Type B pancreatic cell (in vitro differentiated cells): ENCODE data around the gene MPPED1. TPM values are rescaled to one million over a fixed set of nuclear protein-coding genes. Genes with fewer than 3 reads are reported as not detected.

Experiments used
- DNase-seq: peaks from one replicate; pipeline ENCODE4 v3.0.0; 2021; ENCODE audit warnings: mixed read lengths; ENCODE audit not compliant: unreplicated experiment; ENCODE audit errors: extremely low spot score
- H3K27ac Mint-ChIP-seq: 2 replicates; pipeline ENCODE4 v1.8.0; 2021; ENCODE audit warnings: mild to moderate bottlenecking, mixed read lengths
- H3K27me3 Mint-ChIP-seq: 2 replicates; pipeline ENCODE4 v1.8.0; 2021; ENCODE audit warnings: mixed read lengths
- H3K36me3 Mint-ChIP-seq: 2 replicates; pipeline ENCODE4 v1.8.0; 2021; ENCODE audit warnings: mixed read lengths
- H3K4me1 Mint-ChIP-seq: one replicate; pipeline ENCODE4 v1.8.0; 2021; ENCODE audit warnings: mixed read lengths; ENCODE audit not compliant: unreplicated experiment
- H3K4me3 Mint-ChIP-seq: 2 replicates; pipeline ENCODE4 v1.8.0; 2021; ENCODE audit warnings: mild to moderate bottlenecking, mixed read lengths
- H3K9me3 Mint-ChIP-seq: 2 replicates; pipeline ENCODE4 v1.8.0; 2021; ENCODE audit warnings: mixed read lengths
- CTCF ChIP-seq: fragments of 200-600 bp; sonication (generic); conservative IDR thresholded peaks from 2 replicates; pipeline ENCODE4 v1.5.0; 2021; ENCODE audit warnings: antibody characterized with exemption, mild to moderate bottlenecking
- total RNA-seq: library from RNA; stranded (reverse); gene quantifications from 2 replicates; pipeline ENCODE4 v1.2.1, GENCODE V29; 2021; ENCODE audit warnings: low replicate concordance

Gene MPPED1
- total RNA-seq, 1 donor from 2014 or later: 1.2 TPM

GRCh38 chr22:43501878-43502277, 90.1 kb downstream of the MPPED1 start:
- Mint-ChIP-seq H3K9me3 (peaks cover 3% of the 10 kb centered on the region), H3K4me3 (no peak overlapping the region), H3K27ac (no peak overlapping the region), H3K4me1 (no peaks in the 10 kb centered on the region), H3K27me3 (no peaks in the 10 kb centered on the region), H3K36me3 (no peaks in the 10 kb centered on the region)
- no peak for TF ChIP-seq CTCF
- DNase-seq: no peak

GRCh38 chr22:43502306-43502874, 90.6 kb downstream of the MPPED1 start:
- Mint-ChIP-seq H3K36me3 (no peaks in the 10 kb centered on the region), H3K27me3 (no peaks in the 10 kb centered on the region), H3K4me1 (no peaks in the 10 kb centered on the region), H3K4me3 (no peak overlapping the region), H3K9me3 (no peaks in the 10 kb centered on the region), H3K27ac (no peak overlapping the region)
- no peak for TF ChIP-seq CTCF
- no peak for DNase-seq

GRCh38 chr22:43504068-43504467, 92.3 kb downstream of the MPPED1 start:
- no peak overlapping the region for H3K27ac Mint-ChIP-seq
- no peak overlapping the region for H3K4me3 Mint-ChIP-seq
- no peaks in the 10 kb centered on the region for H3K9me3 Mint-ChIP-seq
- no peaks in the 10 kb centered on the region for H3K36me3 Mint-ChIP-seq
- TF ChIP-seq CTCF: no peak
- no peak for DNase-seq
- no peaks in the 10 kb centered on the region for H3K4me1 Mint-ChIP-seq
- H3K27me3 Mint-ChIP-seq: no peaks in the 10 kb centered on the region

GRCh38 chr22:43504666-43505261, 93.0 kb downstream of the MPPED1 start:
- no peaks in the 10 kb centered on the region for H3K9me3 Mint-ChIP-seq
- no peak for TF ChIP-seq CTCF

GRCh38 chr22:43505423-43505822, 93.6 kb downstream of the MPPED1 start:
- no peak for DNase-seq
- no peaks in the 10 kb centered on the region for H3K4me1 Mint-ChIP-seq
- H3K36me3 Mint-ChIP-seq: no peaks in the 10 kb centered on the region
- H3K4me3 Mint-ChIP-seq: no peak overlapping the region
- TF ChIP-seq CTCF: no peak
- H3K9me3 Mint-ChIP-seq: no peaks in the 10 kb centered on the region
- no peaks in the 10 kb centered on the region for H3K27me3 Mint-ChIP-seq
- no peak overlapping the region for H3K27ac Mint-ChIP-seq

More at GRCh38 chr22:43504666-43505261, 93.0 kb downstream of the MPPED1 start:
- Mint-ChIP-seq H3K4me1 (no peaks in the 10 kb centered on the region), H3K27me3 (no peaks in the 10 kb centered on the region), H3K4me3 (no peak overlapping the region), H3K27ac (no peak overlapping the region), H3K36me3 (no peaks in the 10 kb centered on the region)
- DNase-seq: no peak
